K562 (cell line): ENCODE data around the gene KAT6B. TPM values are rescaled to one million over a fixed set of nuclear protein-coding genes. Genes with fewer than 3 reads are reported as not detected.

Source experiments
- ATAC-seq: fragments of 200-7000 bp; cut with Tn5 transposase; 3 replicates; pipeline ENCODE4 v1.9.1; 2020; ENCODE audit warnings: moderate library complexity
- BruUV-seq: library from RNA; stranded (reverse); fragments of 400-500 nt; replicated peaks from 2 replicates; lab custom pipeline; 2021; lab: Mats Ljungman, UMichigan
- CTCF ChIA-PET: fragments of 300-600 bp; formaldehyde crosslinking; extraction: SDS; loops from one replicate; lab custom pipeline; 2021; ENCODE audit warnings: low intra/inter-chr PET ratio; lab: Yijun Ruan, JAX
- POLR2A ChIA-PET: fragments of 300-600, 350-650 bp; sonication (Branson Sonifier 250); formaldehyde crosslinking; extraction: SDS; loops from one replicate; lab custom pipeline; 2021; ENCODE audit warnings: antibody characterized with exemption, inconsistent platforms; lab: Yijun Ruan, JAX
- DNase-seq, 4 experiments: peaks; one replicate each; pipeline versions ENCODE4 v3.0.0 to v3.0.0-alpha.2; 2011 to 2018; ENCODE audit warnings: low spot score in 3 of 4, mixed read lengths in 3 of 4; ENCODE audit errors: extremely low read depth in 1 of 4
- FAIRE-seq: peaks from 2 replicates; lab custom pipeline; 2011; peaks lifted over from hg19 to GRCh38; lab: Jason Lieb, UNC
- H2AFZ ChIP-seq: 2 replicates; pipeline ENCODE4 v1.6.0; 2011; ENCODE audit warnings: low read depth, low read length, control low read depth, inconsistent platforms
- H3K27ac ChIP-seq: fragments of 200-600 bp; 3 replicates; pipeline ENCODE4 v1.8.0; 2011; ENCODE audit warnings: low read depth, mild to moderate bottlenecking, control low read depth, inconsistent platforms, low read length, moderate library complexity, mixed read lengths; ENCODE audit errors: extremely low read depth
- H3K27me3 ChIP-seq, 2 experiments: fragments of 300-600 bp in 1 of 2; 2 replicates in 1 of 2; 3 replicates in 1 of 2; pipeline versions ENCODE4 v1.6.0 to v1.8.0; 2011; ENCODE audit warnings: inconsistent platforms in 2 of 2, low read length in 2 of 2, mild to moderate bottlenecking in 1 of 2, mixed read lengths in 1 of 2, moderate library complexity in 1 of 2; ENCODE audit not compliant: control insufficient read depth in 2 of 2, insufficient read depth in 2 of 2
- H3K36me3 ChIP-seq: fragments of 300-600 bp; 3 replicates; pipeline ENCODE4 v1.8.0; 2011; ENCODE audit warnings: mild to moderate bottlenecking, low read length, inconsistent platforms; ENCODE audit not compliant: control insufficient read depth, insufficient read depth
- H3K4me1 ChIP-seq, 2 experiments: fragments of 200-600 bp in 1 of 2; replicated peaks in 1 of 2; 2 replicates in 1 of 2; 3 replicates in 1 of 2; pipeline versions ENCODE4 v1.5.1 to v1.8.0; 2011; ENCODE audit warnings: inconsistent platforms in 2 of 2, low read length in 2 of 2, mild to moderate bottlenecking in 1 of 2, mixed read lengths in 1 of 2, moderate library complexity in 1 of 2; ENCODE audit not compliant: control insufficient read depth in 2 of 2, insufficient read depth in 2 of 2
- H3K4me2 ChIP-seq: 2 replicates; pipeline ENCODE4 v1.6.1; 2011; ENCODE audit warnings: low read length, control low read depth, inconsistent platforms, mixed read lengths; ENCODE audit not compliant: insufficient read depth
- H3K4me3 ChIP-seq: fragments of 200-600 bp; sonication (generic), shearing (Covaris generic); 2 replicates; pipeline ENCODE4 v1.5.1; 2016; ENCODE audit warnings: control low read depth, inconsistent platforms
- H3K79me2 ChIP-seq: fragments of 200-600 bp; 3 replicates; pipeline ENCODE4 v1.8.0; 2011; ENCODE audit warnings: low read length, inconsistent platforms; ENCODE audit not compliant: control insufficient read depth, insufficient read depth
- H3K9ac ChIP-seq, 2 experiments: 2 replicates each; pipeline versions ENCODE4 v1.6.0 to v1.6.1; 2011; ENCODE audit warnings: low read depth in 2 of 2, low read length in 2 of 2, control low read depth in 1 of 2, inconsistent platforms in 1 of 2, mild to moderate bottlenecking in 1 of 2, mixed read lengths in 1 of 2; ENCODE audit not compliant: insufficient read depth in 1 of 2
- H3K9me1 ChIP-seq: one replicate; pipeline ENCODE4 v1.6.0; 2011; ENCODE audit warnings: inconsistent platforms, mild to moderate bottlenecking, low read length, moderate library complexity; ENCODE audit not compliant: control insufficient read depth, insufficient read depth
- H3K9me3 ChIP-seq: replicated peaks from 2 replicates; pipeline ENCODE4 v1.5.1; 2011; ENCODE audit warnings: low read depth, low read length, inconsistent platforms; ENCODE audit not compliant: control insufficient read depth, insufficient read depth
- H4K20me1 ChIP-seq: replicated peaks from 2 replicates; pipeline ENCODE4 v1.6.1; 2011; ENCODE audit warnings: low read length, inconsistent platforms, mixed read lengths; ENCODE audit not compliant: control insufficient read depth, insufficient read depth
- CBX8 ChIP-seq: fragments of 200-600 bp; sonication (generic); IDR thresholded peaks from 2 replicates; pipeline ENCODE4 v1.6.1; 2012; ENCODE audit warnings: borderline replicate concordance, mixed run types, low read depth, mild to moderate bottlenecking, moderate library complexity, mixed read lengths, low read length, control low read depth, inconsistent platforms; ENCODE audit not compliant: poor library complexity, severe bottlenecking; ENCODE audit errors: extremely low read depth
- PRMT5 ChIP-seq: sonication (generic); formaldehyde crosslinking; IDR thresholded peaks from 2 replicates; pipeline ENCODE4 v1.5.0; 2020; ENCODE audit warnings: missing genetic modification reagents
- RFX1 ChIP-seq: fragments of 450-650 bp; IDR thresholded peaks from 2 replicates; pipeline ENCODE4 v1.6.1; 2016; ENCODE audit warnings: mild to moderate bottlenecking, moderate library complexity
- VEZF1 ChIP-seq: fragments of 200-800 bp; sonication (Bioruptor generic); IDR thresholded peaks from 2 replicates; pipeline ENCODE4 v1.6.1; 2017; ENCODE audit warnings: missing genetic modification characterization, missing compliant biosample characterization
- ZNF511 ChIP-seq: sonication (generic); formaldehyde crosslinking; IDR thresholded peaks from 2 replicates; pipeline ENCODE4 v1.8.0; 2022; ENCODE audit warnings: mild to moderate bottlenecking, missing genetic modification reagents
- WGBS: fragments of 100-300 bp; shearing (Covaris generic); methylation state at CpG from one replicate; pipeline ENCODE4 v1.1.6; 2016; ENCODE audit warnings: low coverage, mixed read lengths; ENCODE audit not compliant: insufficient coverage; ENCODE audit errors: missing lambda C conversion rate; 5-methylcytosine and 5-hydroxymethylcytosine counted together
- in situ Hi-C: fragments of 300-500 bp; cut with MboI; formaldehyde crosslinking; loops from 4 replicates; pipeline ENCODE4 v1.15.0; 2018; ENCODE audit warnings: inconsistent platforms, mixed read lengths
- intact Hi-C: fragments of 100-400 bp; cut with micrococcal nuclease; formaldehyde crosslinking; loops from 2 replicates; pipeline ENCODE4 v1.14.2; 2022
- polyA plus RNA-seq, 8 experiments: library from polyadenylated mRNA; depleted of rRNA in 4 of 8; stranded (reverse) in 5 of 8; unstranded in 3 of 8; fragments of >200 nt; fragmentation: Nextera tagmentation in 2 of 8; fragmentation: Illumina TruSeq in 1 of 8; extraction: Ambion mirVana in 2 of 8; extraction: Trizol in 1 of 8; gene quantifications; 2 replicates each; pipeline versions ENCODE4 v1.2.1 to v1.2.3, GENCODE V29; 2011 to 2014; ENCODE audit warnings: inconsistent platforms in 1 of 8, missing spikeins in 1 of 8
- total RNA-seq, 7 experiments: library from RNA; depleted of rRNA in 6 of 7; stranded (reverse); fragments of >200 nt in 6 of 7; fragmentation: Illumina TruSeq in 2 of 7; extraction: Trizol in 2 of 7; gene quantifications; 2 replicates each; pipeline versions ENCODE4 v1.2.1 to v1.2.3, GENCODE V29; 2011 to 2021; ENCODE audit warnings: low replicate concordance in 1 of 7

The KAT6B gene
- total and polyA plus RNA-seq, 9 of the 15 experiments (the other 6 are each of a cell fraction or from before 2014, with no cell fraction given) = 1.4 to 9.2 (median 6.8) TPM

- TF ChIP-seq RFX1 (no peak), PRMT5 (no peak), VEZF1 (CRISPR knock-in tag) (no peak)
- CTCF ChIA-PET = no interaction called here
- POLR2A ChIA-PET = no interaction called here
- in situ Hi-C loops = no loop called here
- H3K9ac ChIP-seq = no peak overlapping the region
- ATAC-seq (no peak), DNase-seq (no peak), FAIRE-seq (no peak)
- H2AFZ ChIP-seq = no peak overlapping the region
- no peaks in the 10 kb centered on the region for H3K4me1 ChIP-seq
- no peaks in the 10 kb centered on the region for H3K79me2 ChIP-seq
- no peaks in the 10 kb centered on the region for H3K9me3 ChIP-seq
- H3K27me3 ChIP-seq = peaks cover 3 to 10% of the 10 kb centered on the region in 2 experiments; a peak in 3 of 5 replicates
- H3K9me1 ChIP-seq = peaks cover 2% of the 10 kb centered on the region
- H3K4me2 ChIP-seq = no peak overlapping the region
- no TSS peak for BruUV-seq
- H3K36me3 ChIP-seq = no peaks in the 10 kb centered on the region
- WGBS = 0% methylated on average over 1 of the region's 1 CpG
- intact Hi-C loops = no loop called here
- H3K4me3 ChIP-seq = no peak overlapping the region
- no peak overlapping the region for H3K27ac ChIP-seq
- peaks cover 26% of the 10 kb centered on the region for H4K20me1 ChIP-seq
These were observed 56.0 kb downstream of the KAT6B start for GRCh38 chr10:74882427-74882826.

GRCh38 chr10:74882831-74883230 is 56.4 kb downstream of the KAT6B start:
- Histone ChIP-seq H3K4me2 (no peak overlapping the region), H3K79me2 (no peaks in the 10 kb centered on the region), H3K9me3 (no peaks in the 10 kb centered on the region), H3K27me3 (peaks cover 3 to 10% of the 10 kb centered on the region in 2 experiments; a peak in 3 of 5 replicates), H3K36me3 (no peaks in the 10 kb centered on the region), H3K4me1 (no peaks in the 10 kb centered on the region), H3K9me1 (peaks cover 2% of the 10 kb centered on the region), H3K4me3 (no peak overlapping the region), H4K20me1 (peaks cover 26% of the 10 kb centered on the region), H3K9ac (no peak overlapping the region), H2AFZ (no peak overlapping the region), H3K27ac (no peak overlapping the region)
- no TSS peak for BruUV-seq
- ChIA-PET POLR2A (no interaction called here), CTCF (no interaction called here)
- DNase-seq = no peak
- no peak for TF ChIP-seq ZNF511 (CRISPR knock-in tag)
- TF ChIP-seq CBX8 = peak; percentile 67
- FAIRE-seq = no peak
- WGBS = 4% methylated on average over 3 of the region's 3 CpGs
- no peak for ATAC-seq
- in situ Hi-C loops (no loop called here), intact Hi-C loops (no loop called here)
